Right renal cortex interstitium (tissue), 3 donors: ENCODE data around the gene OXT. TPM values are rescaled to one million over a fixed set of nuclear protein-coding genes. Genes with fewer than 3 reads are reported as not detected.

ENCODE experiments used
- DNase-seq, 3 donors: peaks; one replicate each; pipeline ENCODE4 v3.0.0-alpha.2; 2013; ENCODE audit warnings: low read depth in 3 of 3, low spot score in 2 of 3
- polyA plus RNA-seq, 3 donors: library from polyadenylated mRNA; unstranded; fragments of 120-200 nt; gene quantifications; one replicate each; pipeline ENCODE4 v1.2.1, GENCODE V29; 2013; ENCODE audit not compliant: insufficient read length in 3 of 3

The OXT gene
- polyA plus RNA-seq, 3 donors, result 0.40 to 0.47 TPM; not detected in 1

DNA sequence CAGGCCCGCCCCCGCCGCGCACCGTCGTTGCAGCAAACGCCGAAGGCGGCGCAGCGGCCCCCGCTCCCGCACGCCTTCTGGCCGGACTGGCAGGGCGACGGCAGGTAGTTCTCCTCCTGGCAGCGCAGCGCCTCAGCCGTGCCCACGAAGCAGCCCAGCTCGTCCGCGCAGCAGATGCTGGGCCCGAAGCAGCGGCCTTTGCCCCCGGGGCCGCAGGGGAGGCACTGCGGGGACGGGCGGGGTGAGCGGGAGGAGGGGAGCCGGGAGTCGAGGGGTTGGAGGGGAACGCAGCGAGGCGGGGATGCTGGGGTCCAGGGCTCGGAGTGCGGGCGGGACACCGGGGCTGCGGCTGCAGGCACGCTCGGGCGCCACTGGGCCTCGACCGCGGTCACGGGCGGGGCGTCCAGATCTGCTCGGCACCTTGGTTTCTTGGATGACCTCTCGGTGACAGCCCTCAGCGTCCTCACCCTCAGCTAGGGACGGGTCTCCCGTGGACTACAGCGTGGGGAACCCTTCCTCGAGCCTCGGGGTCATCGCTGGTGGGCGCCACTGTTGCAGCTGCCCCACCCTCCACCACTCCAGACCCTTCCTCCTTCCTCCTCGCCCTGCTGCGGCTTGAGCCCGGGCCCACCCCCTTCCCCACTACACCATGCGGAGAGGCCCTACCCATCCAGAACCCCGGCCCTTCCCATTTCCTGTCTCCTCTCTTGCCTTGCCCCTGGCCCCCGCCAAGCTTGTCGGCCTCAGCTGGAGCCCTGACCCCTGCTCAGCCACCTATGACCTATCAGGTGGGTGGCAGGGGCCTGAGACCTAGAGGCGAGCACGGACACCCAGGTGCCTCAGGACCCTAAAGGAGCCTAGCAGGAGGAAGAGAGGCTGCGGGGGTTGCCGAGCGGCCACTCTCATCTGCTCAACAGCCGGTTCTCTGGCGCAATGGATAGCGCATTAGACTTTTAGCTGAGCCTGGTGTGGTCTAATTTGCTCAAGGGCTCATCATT lies 11.8 kb downstream of the OXT start:
- no peak for DNase-seq

GRCh38 chr20:3084283-3084985 lies 13.0 kb downstream of the OXT start, which contains the start of gene AVP:
Gene AVP (minus strand): TSS chr20:3084724. CDS start chr20:3084674, 50 bp downstream.
- DNase-seq, result no peak

DNA sequence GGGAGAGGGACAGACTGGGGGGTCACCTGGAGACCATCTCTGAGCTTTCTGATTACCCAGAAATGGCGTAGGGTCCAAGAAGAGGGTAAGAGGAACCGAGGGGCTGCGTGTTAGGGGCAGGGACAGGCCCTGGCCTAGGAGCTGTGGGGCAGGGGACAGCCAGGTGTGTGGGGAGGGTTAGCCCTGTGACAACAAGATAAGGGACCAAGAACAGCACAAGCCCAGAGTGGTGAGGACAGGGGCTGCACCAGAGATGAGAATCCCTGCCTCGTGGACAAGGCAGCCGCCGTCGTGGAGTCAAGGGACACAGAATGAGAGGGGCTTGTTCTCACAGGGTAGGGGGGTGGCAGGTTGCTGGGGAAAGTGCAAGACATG lies 13.6 kb downstream of the OXT start:
- DNase-seq, result no peak

- DNase-seq, result no peak
Observed at GRCh38 chr20:3085571-3086072, 14.2 kb downstream of the OXT start.

- no peak for DNase-seq
Observed at GRCh38 chr20:3088031-3088430, 16.6 kb downstream of the OXT start.

GRCh38 chr20:3090565-3090964 lies 19.1 kb downstream of the OXT start:
- DNase-seq, result no peak

DNA sequence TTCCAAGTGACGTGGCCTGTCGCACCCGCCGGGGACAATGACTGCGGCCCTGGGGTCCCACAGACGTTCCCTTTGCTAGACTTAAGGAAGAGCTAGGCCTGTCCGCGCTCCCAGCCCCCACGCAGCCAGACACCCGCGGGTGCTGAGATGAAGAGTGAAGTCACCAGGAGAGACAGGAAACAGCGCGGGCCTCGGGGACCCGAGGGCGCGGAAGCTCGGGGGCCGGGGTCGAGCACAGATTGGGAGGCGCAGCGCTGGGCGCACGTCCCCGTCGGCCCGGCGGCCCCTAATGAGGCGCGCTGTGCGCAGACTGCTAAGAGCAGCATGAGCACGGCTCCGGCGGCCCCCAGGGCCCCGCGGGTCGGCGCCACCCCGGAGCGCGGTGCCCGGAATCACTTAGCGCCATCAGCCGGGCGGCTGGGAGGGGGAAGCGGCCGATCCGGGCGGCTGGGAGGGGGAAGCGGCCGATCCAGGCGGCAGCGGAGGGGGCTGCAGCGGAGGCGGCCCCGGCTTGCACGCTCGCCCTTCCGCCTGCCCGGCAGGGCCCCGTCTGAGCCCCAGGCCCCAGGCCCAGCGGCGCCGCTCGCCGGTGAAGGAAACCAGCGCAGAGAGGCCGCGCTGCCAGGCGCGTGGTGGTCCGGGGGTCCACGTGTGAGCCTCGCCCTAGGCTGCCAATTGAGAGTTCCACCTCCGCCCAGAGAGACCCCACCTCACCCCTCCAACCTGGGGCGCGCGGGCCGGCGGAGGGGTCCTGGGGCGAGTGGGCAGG lies 21.4 kb downstream of the OXT start:
- DNase-seq, result no peak

GRCh38 chr20:3093861-3094361 lies 22.5 kb downstream of the OXT start:
- DNase-seq, result no peak

DNA sequence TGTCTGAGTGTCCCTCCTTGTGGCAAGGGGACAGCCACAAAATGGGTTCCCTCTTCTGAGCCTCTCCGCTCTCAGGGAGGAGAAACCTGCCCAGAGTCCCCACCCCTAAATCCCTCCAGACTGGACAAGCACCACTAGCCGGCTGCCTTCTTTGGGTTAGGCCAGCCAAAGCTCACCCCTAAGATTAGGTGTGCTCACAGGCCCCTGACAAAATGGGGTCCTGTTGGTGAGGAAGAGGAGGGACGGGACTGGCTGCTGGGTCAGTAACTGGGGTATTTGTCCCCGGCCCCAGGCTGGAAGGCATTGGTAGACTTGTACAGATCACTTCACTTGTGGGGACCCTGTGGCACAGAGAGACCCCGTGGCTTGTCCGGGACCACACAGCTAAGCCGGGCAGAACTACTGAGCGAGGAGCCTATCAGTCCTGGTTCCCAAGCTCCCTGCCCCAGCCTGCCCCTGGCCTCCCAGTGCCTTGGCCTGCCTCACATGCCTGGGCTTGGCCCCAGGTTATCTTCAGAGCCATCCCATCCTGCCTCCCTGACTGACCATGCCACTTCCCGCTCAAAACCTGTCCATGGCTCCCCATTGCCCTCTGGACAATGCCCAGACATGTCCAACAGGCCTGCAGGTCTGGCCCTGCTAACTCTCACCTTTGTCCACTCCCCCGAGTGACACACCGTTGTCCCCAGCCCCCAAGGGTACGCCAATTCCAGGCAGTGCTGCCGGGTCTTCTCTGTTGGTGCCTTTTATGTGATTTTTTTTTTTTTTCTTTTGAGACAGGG lies 23.6 kb downstream of the OXT start:
- no peak for DNase-seq

GRCh38 chr20:3100480-3100879 lies 29.1 kb downstream of the OXT start:
- DNase-seq, result no peak

- DNase-seq, result no peak
Observed at GRCh38 chr20:3101251-3101650, 29.8 kb downstream of the OXT start.

DNA sequence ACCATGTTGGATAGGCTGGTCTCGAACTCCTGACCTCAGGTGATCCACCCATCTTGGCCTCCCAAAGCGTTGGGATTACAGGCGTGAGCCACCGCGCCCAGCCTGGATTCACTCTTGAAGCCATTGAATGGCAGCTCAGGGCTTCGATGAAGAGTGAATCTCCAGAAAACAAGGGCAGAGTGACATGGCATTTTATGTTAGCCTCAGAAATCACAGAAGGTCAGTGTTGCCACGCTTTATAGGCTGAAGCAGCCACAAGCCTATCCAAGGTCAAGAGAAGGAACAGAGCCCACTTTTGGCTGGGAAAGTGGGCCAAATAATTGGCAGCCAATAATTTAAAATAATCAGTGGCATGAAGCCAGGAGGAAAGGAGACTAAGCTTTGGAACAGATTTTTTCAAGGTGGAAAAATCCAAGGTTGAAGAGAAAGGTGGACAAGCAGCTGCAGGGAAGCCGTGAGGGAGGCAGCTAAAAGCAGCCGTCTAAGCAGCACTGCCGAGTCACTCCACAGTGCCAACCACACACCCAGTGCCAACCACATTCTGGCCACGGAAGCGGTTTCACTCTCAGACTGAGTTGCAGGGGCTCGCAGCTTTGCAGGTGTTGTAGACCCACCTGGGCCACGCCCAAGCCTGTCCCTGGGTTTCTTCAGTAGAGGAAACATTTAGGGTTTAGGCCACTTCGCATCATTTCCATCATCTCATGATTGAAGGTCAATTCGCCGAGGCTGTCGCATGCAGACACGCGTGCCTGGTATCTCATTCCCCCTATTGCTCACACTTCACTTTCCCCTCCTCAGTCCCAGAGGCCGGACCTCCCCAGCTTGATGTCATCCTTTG lies 30.5 kb downstream of the OXT start:
- no peak for DNase-seq

DNA sequence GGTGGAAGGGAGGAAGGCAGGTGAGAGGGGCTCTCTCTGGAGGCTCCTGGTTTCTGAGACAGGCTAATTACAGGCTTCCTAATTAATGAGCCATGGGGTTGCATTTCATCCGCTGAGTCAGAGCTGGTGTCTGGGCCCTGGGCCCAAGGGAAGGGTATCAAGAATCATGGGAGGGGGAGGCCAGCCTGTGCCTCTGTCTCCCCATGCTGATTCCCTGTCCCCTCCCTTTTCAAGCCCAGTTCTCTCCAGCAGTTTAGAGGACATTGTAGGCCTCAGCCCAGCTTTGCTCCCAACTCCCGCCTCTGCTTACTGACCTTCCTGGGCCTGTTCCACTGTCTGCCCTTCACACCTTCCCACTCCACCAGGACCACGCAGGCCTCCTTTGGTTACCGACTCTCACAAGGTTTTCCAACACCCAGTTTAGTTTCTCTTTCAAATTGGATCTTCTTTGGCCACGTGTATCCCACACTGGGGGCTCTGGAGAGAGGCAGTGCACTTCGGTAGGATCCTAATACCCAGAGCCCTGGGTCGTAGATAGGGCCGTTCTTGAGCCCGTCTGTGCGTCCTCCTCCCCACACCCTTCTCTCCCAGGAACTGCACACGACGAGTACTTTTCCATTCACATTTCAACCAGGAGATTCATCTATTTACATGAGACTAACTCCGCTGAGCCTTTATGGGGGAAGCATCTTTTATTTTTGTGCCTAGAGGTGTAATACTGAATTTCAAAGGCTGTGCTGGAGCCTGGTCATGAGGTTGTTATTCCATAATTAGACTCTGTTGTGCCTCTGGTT lies 31.4 kb downstream of the OXT start:
- no peak for DNase-seq

- DNase-seq, result no peak
Observed at GRCh38 chr20:3103369-3104032, 32.1 kb downstream of the OXT start.

DNA sequence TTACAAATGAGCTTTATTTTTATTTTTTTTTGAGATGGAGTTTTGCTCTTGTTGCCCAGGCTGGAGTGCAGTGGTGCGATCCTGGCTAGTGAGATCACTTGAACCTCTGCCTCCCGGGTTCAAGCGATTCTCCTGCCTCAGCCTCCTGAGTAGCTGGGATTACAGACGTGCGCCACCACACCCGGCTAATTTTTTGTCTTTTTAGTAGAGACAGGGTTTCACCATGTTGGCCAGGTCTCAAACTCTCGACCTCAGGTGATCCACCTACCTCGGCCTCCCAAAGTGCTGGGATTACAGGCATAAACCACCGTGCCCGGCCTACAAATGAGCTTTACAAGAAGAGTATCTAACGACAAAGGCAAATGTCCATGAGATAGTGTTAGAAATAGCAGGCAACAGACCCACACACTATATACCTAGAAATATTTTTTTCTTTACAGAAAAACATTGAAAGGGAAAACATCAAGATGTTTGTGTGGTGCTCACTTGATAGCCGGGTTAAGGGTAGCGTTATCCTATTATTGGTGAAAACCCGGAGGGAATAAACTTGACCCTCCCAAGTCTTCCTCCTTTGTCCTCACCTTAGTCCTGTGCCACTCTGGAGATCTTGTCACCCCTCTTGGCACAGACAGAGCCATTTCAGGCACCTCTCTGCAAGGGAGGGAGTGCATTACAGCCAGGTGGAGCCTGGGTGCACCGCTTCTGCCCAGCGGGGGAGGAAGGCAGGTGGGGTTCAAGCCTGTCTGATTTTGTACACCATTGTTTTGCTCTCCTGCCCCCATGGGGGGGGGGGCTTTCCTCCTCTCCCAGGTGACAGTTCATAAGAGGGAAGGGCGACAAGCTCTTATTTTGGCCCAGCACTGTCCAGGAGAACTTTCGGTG lies 34.1 kb downstream of the OXT start:
- no peak for DNase-seq

DNA sequence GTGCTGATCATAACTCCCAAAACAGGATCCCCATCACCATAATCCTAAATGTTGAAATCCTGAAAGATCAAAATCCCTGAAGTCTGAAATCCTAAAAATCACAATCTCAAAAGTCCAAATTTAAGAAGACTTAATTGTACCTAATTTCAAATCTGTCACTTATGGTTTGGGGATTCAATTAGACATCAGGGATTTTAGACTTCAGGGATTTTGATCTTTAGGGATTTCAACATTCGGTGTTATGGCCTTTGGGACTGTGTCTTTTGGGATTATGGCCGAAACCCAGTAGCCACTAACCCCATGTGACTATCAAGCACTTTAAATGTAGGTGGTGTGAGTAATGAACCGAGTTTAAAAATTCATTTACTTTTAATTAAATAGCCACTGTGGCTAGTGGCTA lies 34.8 kb downstream of the OXT start:
- no peak for DNase-seq
